GM18870 (cell line): ENCODE data around the gene TXNDC11.
"Not testable (repeated sequence)": the region's sequence is repeated elsewhere in the genome, so short reads cannot be mapped to it uniquely, and the experiment has no call there.

Experiments
- ATAC-seq: cut with Tn5 transposase; IDR thresholded peaks from one replicate; pipeline ENCODE4 v1.9.1; 2021; ENCODE audit warnings: moderate library complexity; ENCODE audit not compliant: unreplicated experiment

Gene TXNDC11, protein sequence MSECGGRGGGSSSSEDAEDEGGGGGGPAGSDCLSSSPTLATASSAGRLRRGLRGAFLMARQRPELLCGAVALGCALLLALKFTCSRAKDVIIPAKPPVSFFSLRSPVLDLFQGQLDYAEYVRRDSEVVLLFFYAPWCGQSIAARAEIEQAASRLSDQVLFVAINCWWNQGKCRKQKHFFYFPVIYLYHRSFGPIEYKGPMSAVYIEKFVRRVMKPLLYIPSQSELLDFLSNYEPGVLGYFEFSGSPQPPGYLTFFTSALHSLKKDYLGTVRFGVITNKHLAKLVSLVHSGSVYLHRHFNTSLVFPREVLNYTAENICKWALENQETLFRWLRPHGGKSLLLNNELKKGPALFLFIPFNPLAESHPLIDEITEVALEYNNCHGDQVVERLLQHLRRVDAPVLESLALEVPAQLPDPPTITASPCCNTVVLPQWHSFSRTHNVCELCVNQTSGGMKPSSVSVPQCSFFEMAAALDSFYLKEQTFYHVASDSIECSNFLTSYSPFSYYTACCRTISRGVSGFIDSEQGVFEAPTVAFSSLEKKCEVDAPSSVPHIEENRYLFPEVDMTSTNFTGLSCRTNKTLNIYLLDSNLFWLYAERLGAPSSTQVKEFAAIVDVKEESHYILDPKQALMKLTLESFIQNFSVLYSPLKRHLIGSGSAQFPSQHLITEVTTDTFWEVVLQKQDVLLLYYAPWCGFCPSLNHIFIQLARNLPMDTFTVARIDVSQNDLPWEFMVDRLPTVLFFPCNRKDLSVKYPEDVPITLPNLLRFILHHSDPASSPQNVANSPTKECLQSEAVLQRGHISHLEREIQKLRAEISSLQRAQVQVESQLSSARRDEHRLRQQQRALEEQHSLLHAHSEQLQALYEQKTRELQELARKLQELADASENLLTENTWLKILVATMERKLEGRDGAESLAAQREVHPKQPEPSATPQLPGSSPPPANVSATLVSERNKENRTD

DNA sequence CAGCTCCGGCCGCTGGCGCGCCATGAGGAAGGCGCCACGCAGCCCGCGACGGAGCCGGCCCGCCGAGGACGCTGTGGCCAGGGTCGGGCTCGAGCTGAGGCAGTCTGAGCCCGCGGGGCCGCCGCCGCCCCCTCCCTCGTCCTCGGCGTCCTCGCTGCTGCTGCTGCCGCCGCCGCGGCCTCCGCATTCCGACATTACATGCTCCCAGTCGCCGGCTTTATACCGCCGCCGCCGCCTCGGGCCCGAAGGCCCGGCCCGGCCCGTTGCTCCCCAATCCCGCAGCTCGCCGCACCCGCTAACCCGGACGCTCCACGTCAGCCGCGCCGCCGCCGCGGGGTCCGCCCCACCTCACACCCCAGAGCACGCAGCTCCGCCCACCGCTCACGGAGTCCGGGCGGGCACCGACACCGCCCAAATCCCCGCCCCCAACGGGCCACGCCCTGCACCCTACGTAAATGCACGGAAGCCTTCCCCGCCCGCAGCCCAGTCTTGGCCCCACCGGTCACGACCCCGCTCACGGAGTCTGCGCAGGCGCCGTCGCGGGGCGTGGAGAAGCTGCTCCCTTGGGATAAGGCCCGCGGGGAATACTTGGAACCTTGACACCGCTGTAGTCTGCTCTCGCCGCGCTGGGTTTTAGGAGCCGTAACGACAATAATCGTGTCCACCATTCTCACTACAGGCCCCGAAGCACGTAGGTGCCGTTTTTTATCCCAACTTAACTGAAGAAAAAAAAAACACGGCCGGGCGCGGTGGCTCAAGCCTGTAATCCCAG lies at the start of gene TXNDC11:
TSS of gene TXNDC11 (minus strand) at position 322 of the 772 bp plus-strand sequence. CDS start at position 195, 127 bp downstream.
- ATAC-seq = peak; percentile 80

GRCh38 chr16:11791144-11791828 lies 48.6 kb upstream of the TXNDC11 start:
- ATAC-seq = no peak

- no peak for ATAC-seq
Measured at GRCh38 chr16:11788914-11789313, 46.3 kb upstream of the TXNDC11 start.

- ATAC-seq = not testable (repeated sequence)
Measured at GRCh38 chr16:11784980-11785599, 42.4 kb upstream of the TXNDC11 start.

- not testable (repeated sequence) for ATAC-seq
Measured at GRCh38 chr16:11784381-11784780, 41.7 kb upstream of the TXNDC11 start.

- no peak for ATAC-seq
Measured at GRCh38 chr16:11784038-11784369, 41.3 kb upstream of the TXNDC11 start.

- ATAC-seq = peak; percentile 55
Measured at GRCh38 chr16:11783319-11784037, 40.8 kb upstream of the TXNDC11 start.

DNA sequence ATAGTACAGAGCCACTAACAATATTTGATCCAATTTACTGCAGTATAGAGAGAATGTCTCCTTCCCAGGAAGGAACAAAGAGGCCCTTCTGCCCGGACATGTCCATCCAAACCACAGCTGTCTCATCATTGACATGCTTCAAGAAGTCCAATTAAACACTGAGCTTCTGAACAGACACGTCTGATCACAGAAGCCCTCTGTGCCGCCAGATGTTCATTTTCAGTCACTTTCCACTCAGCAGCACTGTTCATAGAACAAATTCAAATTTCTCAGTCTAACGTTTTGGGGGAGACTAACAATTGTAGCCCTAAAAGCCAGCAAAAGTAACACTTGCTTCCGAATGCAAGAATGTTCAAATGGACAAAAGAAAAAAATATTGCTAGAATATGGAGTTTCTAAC lies 39.1 kb upstream of the TXNDC11 start:
- ATAC-seq = no peak

DNA sequence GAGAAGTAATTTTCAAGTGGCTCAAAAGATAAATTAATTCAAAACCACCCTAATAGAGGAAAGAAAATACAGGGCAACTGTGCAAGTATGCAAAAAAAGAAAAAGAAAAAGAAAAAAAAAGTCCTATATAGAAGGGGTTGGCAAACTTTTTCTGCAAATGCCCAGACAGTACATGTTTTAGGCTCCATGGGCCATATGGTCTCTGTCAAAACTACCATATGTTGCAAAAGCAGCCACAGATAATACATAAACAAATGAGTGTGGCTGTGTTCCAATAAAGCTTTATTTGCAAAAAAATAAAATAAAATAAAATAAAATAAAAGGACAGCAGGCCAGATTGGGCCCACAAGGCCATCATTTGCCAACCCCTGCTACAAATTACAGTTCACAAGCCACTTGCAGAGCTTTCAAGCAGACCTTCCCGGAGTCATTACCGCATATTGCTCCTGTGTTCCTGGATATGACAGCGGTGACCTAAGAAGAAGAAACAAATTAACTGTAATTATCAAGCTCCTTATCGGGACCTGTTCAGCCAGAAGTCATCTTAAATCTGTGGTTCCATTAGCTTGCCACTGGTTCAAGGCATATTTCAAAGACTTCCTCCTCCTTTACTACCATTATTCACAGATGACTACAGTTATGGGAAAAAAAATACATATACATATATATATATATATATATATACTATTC lies 38.5 kb upstream of the TXNDC11 start:
- ATAC-seq = no peak

DNA sequence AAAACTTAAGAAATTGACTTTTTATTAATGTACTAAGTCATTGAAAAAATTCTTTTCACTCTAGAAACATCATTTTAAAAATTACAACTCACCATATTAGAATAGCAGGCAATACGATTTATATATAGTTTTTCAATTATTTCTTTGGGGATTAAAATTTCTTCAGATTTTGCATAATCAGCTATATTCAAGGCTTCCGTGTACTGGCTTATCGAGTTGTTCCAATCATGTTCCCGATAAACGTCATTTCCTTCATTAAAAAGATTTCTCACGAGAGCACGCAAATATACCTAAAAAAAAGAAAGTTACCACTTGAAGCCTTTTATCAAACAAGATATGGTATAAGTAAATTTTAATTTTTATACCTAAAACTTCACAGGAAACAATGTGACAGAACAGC lies 36.4 kb upstream of the TXNDC11 start:
- ATAC-seq = no peak

GRCh38 chr16:11774065-11774626 lies 31.5 kb upstream of the TXNDC11 start:
- no peak for ATAC-seq

- ATAC-seq = no peak
Measured at GRCh38 chr16:11768849-11769248, 26.2 kb upstream of the TXNDC11 start.

- ATAC-seq = no peak
Measured at GRCh38 chr16:11762431-11762830, 19.8 kb upstream of the TXNDC11 start.

DNA sequence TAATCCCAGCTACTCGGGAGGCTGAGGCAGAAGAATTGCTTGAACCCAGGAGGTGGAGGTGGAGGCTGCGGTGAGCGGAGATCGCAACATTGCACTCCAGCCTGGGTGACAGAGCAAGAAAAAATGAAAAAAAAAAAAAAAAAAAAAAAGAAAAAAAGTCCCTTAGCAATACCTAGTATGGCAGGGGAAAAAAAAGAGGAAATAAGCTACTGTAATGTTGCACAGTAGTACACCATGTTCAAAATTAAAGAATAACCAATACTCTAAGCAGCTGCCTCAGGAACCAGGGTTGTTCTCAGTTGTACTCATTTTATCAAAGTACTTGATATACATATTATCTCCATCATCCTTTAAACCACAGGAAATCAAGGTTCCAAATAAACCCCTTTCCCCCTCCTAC lies 17.3 kb upstream of the TXNDC11 start:
- ATAC-seq = no peak

DNA sequence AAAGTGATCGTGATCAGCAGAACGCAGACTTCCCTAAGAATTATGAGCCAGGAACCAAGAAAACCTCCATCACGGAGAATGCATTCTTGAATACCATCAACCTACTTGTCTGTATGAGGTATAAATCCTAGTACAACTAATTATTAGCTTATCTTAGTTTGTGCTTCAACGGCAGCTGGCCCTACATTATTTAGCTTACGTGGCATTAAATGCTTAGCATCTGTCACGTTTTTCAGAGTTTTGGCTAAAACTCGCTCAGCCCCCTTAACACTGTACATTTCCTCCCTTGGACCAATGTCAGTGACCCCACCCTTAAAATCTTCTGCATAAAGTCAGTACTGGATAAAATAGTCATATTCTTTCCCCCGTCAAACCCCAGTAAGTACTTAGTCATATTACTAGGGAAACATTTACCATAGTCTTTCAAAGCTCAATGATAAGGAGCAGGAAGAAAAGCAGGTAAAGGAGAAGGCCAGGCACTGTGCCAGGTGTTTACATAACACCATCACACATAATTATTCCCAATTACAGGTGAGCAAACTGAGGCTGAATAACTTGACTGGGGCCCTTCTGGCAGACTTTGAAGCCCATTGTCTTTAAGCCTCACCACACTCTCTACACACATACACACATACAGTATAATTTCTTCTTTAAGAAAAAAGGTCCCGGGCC lies 16.6 kb upstream of the TXNDC11 start:
- ATAC-seq = no peak

- ATAC-seq = no peak
Measured at GRCh38 chr16:11757671-11758545, 15.3 kb upstream of the TXNDC11 start.

- no peak for ATAC-seq
Measured at GRCh38 chr16:11756248-11756647, 13.6 kb upstream of the TXNDC11 start.
